ENCODE measurements around the gene ATP2B1.

DNA sequence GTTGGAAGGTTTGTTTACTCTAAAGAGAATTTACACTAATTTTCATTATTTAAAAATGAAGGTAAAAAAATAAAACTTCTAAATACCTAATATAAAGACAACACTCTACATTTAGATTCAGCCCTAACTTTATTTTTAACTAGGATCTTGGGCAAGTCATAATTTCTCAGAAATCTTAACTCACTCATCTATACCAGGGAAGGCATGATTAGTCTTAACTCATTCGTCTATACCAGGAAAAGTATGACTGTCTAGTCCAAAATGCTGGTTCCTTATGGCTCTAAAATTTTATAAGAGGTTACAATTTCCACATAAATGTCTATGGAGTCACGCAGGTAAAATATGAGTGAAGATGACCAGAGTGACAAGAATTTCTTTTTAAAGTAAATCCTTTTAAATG is 130.1 kb downstream of the ATP2B1 start:
- TF ChIP-seq CTCF (IDR thresholded peaks at IDR 0.05): no peak
- TF ChIP-seq POLR2A (IDR thresholded peaks at IDR 0.05; ENCODE audit: low read length): no peak
- TF ChIP-seq RAD21 (conservative IDR thresholded peaks at IDR 0.05 in 1 of 2, IDR thresholded peaks at IDR 0.05 in 1 of 2): no peak
- TF ChIP-seq JUN (IDR thresholded peaks at IDR 0.05): no peak
